ENCODE results near the gene IGF2R. TPM values are rescaled to one million over a fixed set of nuclear protein-coding genes. Genes with fewer than 3 reads are reported as not detected.

The IGF2R gene
- total and polyA plus RNA-seq, 2 experiments from 2014 or later: 8.1 to 30.9 TPM

GRCh38 chr6:160077526-160077925 lies 108.6 kb downstream of the IGF2R start:
- Histone ChIP-seq H4K20me1 (ENCODE audit: insufficient read depth) (no peaks in the 10 kb centered on the region), H3K9ac (no peak overlapping the region), H3K27me3 (replicated peaks; ENCODE audit: insufficient read depth) (no peaks in the 10 kb centered on the region), H3F3A (ENCODE audit: insufficient read depth) (peaks cover 11% of the 10 kb centered on the region; the same call in 1 of the 2 replicates), H3K36me3 (ENCODE audit: low read depth) (peaks cover 5% of the 10 kb centered on the region; the same call in 1 of the 2 replicates), H3K4me3 (no peak overlapping the region), H3K4me1 (ENCODE audit: insufficient read depth) (peaks cover 10% of the 10 kb centered on the region), H2AFZ (no peak overlapping the region), H3K4me2 (ENCODE audit: unreplicated experiment) (peak overlapping the region; percentile 25), H3K79me2 (ENCODE audit: insufficient read depth) (no peaks in the 10 kb centered on the region), H3K9me3 (ENCODE audit: low read depth) (no peaks in the 10 kb centered on the region), H3K9me2 (ENCODE audit: insufficient read depth) (no peaks in the 10 kb centered on the region), H3K27ac (peak overlapping the region; percentile 52)
- in situ Hi-C loops (cut with MboI): no loop called here
- 37 to 42% methylated on average over 2 of the region's 2 CpGs for WGBS, 2 experiments (ENCODE audit: low coverage in 1 of 2, low lambda C conversion rate in 2 of 2, missing lambda C conversion rate in 2 of 2)
- DNase-seq: peak; percentile 71
- TF ChIP-seq EZH2phosphoT487 (IDR thresholded peaks at IDR 0.05; ENCODE audit: insufficient read depth, low read depth) (no peak), EZH2 (IDR thresholded peaks at IDR 0.05; ENCODE audit: insufficient read depth, poor library complexity, severe bottlenecking) (no peak)

DNA sequence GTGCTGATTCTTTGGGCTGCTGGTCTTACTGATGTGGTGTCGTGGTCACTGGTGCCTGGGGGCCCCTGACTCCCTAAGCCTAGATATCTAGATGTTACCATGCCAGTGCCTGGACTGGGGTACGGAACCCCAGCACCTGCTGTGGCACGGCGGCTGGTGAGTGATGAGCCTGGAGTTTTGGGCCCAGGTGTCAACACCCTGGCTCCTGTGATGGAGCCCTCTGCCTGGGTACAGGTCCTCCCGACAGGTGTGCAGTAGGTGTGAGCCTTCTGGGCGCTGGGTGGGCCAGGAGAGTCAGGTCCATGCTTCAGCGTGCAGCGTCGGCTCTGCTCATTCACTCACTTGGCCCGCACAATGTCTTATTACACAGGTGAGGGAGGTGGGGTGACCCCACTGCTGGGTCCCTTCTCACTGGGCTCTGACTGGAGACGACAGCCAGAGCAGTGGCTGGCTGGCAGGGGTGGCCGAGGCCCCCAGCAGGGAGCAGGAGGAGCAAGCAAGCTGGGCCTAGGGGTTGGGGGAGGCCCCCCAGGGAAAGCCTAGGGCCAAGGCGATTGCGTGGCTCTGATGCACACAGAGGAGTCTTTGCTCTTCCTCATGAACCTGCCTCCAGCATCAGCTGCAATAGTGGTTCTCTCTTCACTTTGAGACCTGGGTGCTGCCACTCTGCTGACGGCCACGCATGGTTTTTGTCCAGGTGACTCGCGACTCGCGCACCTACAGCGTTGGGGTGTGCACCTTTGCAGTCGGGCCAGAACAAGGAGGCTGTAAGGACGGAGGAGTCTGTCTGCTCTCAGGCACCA lies 110.2 kb downstream of the IGF2R start:
- Histone ChIP-seq H3K9ac (no peak overlapping the region), H3K4me2 (ENCODE audit: unreplicated experiment) (no peak overlapping the region), H2AFZ (no peak overlapping the region), H3F3A (ENCODE audit: insufficient read depth) (peaks cover 11% of the 10 kb centered on the region; the same call in 1 of the 2 replicates), H3K27me3 (replicated peaks; ENCODE audit: insufficient read depth) (no peaks in the 10 kb centered on the region), H3K9me3 (ENCODE audit: low read depth) (no peaks in the 10 kb centered on the region), H3K4me1 (ENCODE audit: insufficient read depth) (peaks cover 10% of the 10 kb centered on the region), H3K27ac (no peak overlapping the region), H3K79me2 (ENCODE audit: insufficient read depth) (no peaks in the 10 kb centered on the region), H3K36me3 (ENCODE audit: low read depth) (0 out of 2 replicates have a peak, but pooled peaks cover 5% of the 10 kb centered on the region), H4K20me1 (ENCODE audit: insufficient read depth) (no peaks in the 10 kb centered on the region), H3K4me3 (no peak overlapping the region), H3K9me2 (ENCODE audit: insufficient read depth) (no peaks in the 10 kb centered on the region)
- no peak for TF ChIP-seq EZH2 (IDR thresholded peaks at IDR 0.05; ENCODE audit: insufficient read depth, poor library complexity, severe bottlenecking)
- no peak for TF ChIP-seq EZH2phosphoT487 (IDR thresholded peaks at IDR 0.05; ENCODE audit: insufficient read depth, low read depth)
- no peak for DNase-seq
- 92 to 97% methylated on average over 22 to 23 of the region's 23 CpGs for WGBS, 2 experiments (ENCODE audit: low coverage in 1 of 2, low lambda C conversion rate in 2 of 2, missing lambda C conversion rate in 2 of 2)
- in situ Hi-C loops (cut with MboI): no loop called here

GRCh38 chr6:160079686-160080043 lies 110.8 kb downstream of the IGF2R start:
- H3F3A ChIP-seq (ENCODE audit: insufficient read depth): peaks cover 11% of the 10 kb centered on the region; the same call in 1 of the 2 replicates
- H3K27me3 ChIP-seq (replicated peaks; ENCODE audit: insufficient read depth): no peaks in the 10 kb centered on the region
- H3K79me2 ChIP-seq (ENCODE audit: insufficient read depth): no peaks in the 10 kb centered on the region
- in situ Hi-C loops (cut with MboI): no loop called here
- no peaks in the 10 kb centered on the region for H3K9me2 ChIP-seq (ENCODE audit: insufficient read depth)
- no peak for TF ChIP-seq EZH2 (IDR thresholded peaks at IDR 0.05; ENCODE audit: insufficient read depth, poor library complexity, severe bottlenecking)
- no peak for DNase-seq
- H3K4me3 ChIP-seq: no peak overlapping the region
- H4K20me1 ChIP-seq (ENCODE audit: insufficient read depth): no peaks in the 10 kb centered on the region
- H3K4me1 ChIP-seq (ENCODE audit: insufficient read depth): peaks cover 10% of the 10 kb centered on the region
- 0 out of 2 replicates have a peak, but pooled peaks cover 5% of the 10 kb centered on the region for H3K36me3 ChIP-seq (ENCODE audit: low read depth)
- no peak overlapping the region for H3K9ac ChIP-seq
- H3K27ac ChIP-seq: no peak overlapping the region
- no peak overlapping the region for H2AFZ ChIP-seq
- H3K4me2 ChIP-seq (ENCODE audit: unreplicated experiment): no peak overlapping the region
- no peaks in the 10 kb centered on the region for H3K9me3 ChIP-seq (ENCODE audit: low read depth)
- WGBS, 2 experiments (ENCODE audit: low coverage in 1 of 2, low lambda C conversion rate in 2 of 2, missing lambda C conversion rate in 2 of 2): 94% methylated on average over 12 of the region's 12 CpGs

- H3K79me2 ChIP-seq (ENCODE audit: insufficient read depth): no peaks in the 10 kb centered on the region
- no peak overlapping the region for H3K9ac ChIP-seq
- no peak overlapping the region for H3K27ac ChIP-seq
- no peaks in the 10 kb centered on the region for H4K20me1 ChIP-seq (ENCODE audit: insufficient read depth)
- in situ Hi-C loops (cut with MboI): no loop called here
- H3F3A ChIP-seq (ENCODE audit: insufficient read depth): peaks cover 11% of the 10 kb centered on the region; the same call in 1 of the 2 replicates
- H3K4me1 ChIP-seq (ENCODE audit: insufficient read depth): peaks cover 10% of the 10 kb centered on the region
- no peak for DNase-seq
- no peaks in the 10 kb centered on the region for H3K9me2 ChIP-seq (ENCODE audit: insufficient read depth)
- H3K4me2 ChIP-seq (ENCODE audit: unreplicated experiment): no peak overlapping the region
- H2AFZ ChIP-seq: no peak overlapping the region
- no peaks in the 10 kb centered on the region for H3K9me3 ChIP-seq (ENCODE audit: low read depth)
- no peak overlapping the region for H3K4me3 ChIP-seq
- H3K27me3 ChIP-seq (replicated peaks; ENCODE audit: insufficient read depth): no peaks in the 10 kb centered on the region
- WGBS, 2 experiments (ENCODE audit: low coverage in 1 of 2, low lambda C conversion rate in 2 of 2, missing lambda C conversion rate in 2 of 2): 97% methylated on average over 17 of the region's 17 CpGs
- TF ChIP-seq EZH2 (IDR thresholded peaks at IDR 0.05; ENCODE audit: insufficient read depth, poor library complexity, severe bottlenecking) (no peak), EZH2phosphoT487 (IDR thresholded peaks at IDR 0.05; ENCODE audit: insufficient read depth, low read depth) (no peak)
- 0 out of 2 replicates have a peak, but pooled peaks cover 7% of the 10 kb centered on the region for H3K36me3 ChIP-seq (ENCODE audit: low read depth)
Observed at GRCh38 chr6:160080097-160080496, 111.2 kb downstream of the IGF2R start.
